HepG2 (cell line): Measurements from ENCODE around the gene BAMBI. TPM values are rescaled to one million over a fixed set of nuclear protein-coding genes. Genes with fewer than 3 reads are reported as not detected.

Experiments
- CBFB ChIP-seq: sonication (generic); formaldehyde crosslinking; IDR thresholded peaks from 2 replicates; pipeline ENCODE4 v1.4.0; 2020; ENCODE audit warnings: missing genetic modification reagents
- CREBL2 ChIP-seq: sonication (generic); formaldehyde crosslinking; IDR thresholded peaks from 2 replicates; pipeline ENCODE4 v1.8.1; 2023; ENCODE audit warnings: missing genetic modification reagents, mild to moderate bottlenecking, borderline replicate concordance
- EED ChIP-seq: sonication (generic); formaldehyde crosslinking; IDR thresholded peaks from 2 replicates; pipeline ENCODE4 v1.5.0; 2020; ENCODE audit warnings: mild to moderate bottlenecking, missing genetic modification reagents
- ELF3 ChIP-seq: IDR thresholded peaks from 2 replicates; pipeline ENCODE4 v1.6.1; 2016; ENCODE audit warnings: missing genetic modification reagents, missing compliant biosample characterization
- KMT2A ChIP-seq: sonication (generic); formaldehyde crosslinking; IDR thresholded peaks from 2 replicates; pipeline ENCODE4 v1.4.0; 2020; ENCODE audit warnings: missing genetic modification reagents
- MEIS2 ChIP-seq: sonication (generic); formaldehyde crosslinking; IDR thresholded peaks from 2 replicates; pipeline ENCODE4 v1.9.0; 2021; ENCODE audit warnings: mild to moderate bottlenecking, missing genetic modification reagents
- NR2C2 ChIP-seq: sonication (generic); formaldehyde crosslinking; IDR thresholded peaks from 2 replicates; pipeline ENCODE4 v1.4.0; 2020; ENCODE audit warnings: missing genetic modification reagents, mild to moderate bottlenecking, moderate library complexity, borderline replicate concordance
- SALL2 ChIP-seq: sonication (generic); formaldehyde crosslinking; IDR thresholded peaks from 2 replicates; pipeline ENCODE4 v1.8.1; 2023; ENCODE audit warnings: mild to moderate bottlenecking, missing genetic modification reagents, inconsistent platforms
- SKI ChIP-seq: fragments of 450-650 bp; IDR thresholded peaks from one replicate; pipeline ENCODE4 v1.6.1; 2018; ENCODE audit warnings: mild to moderate bottlenecking; ENCODE audit not compliant: partially characterized antibody
- SP1 ChIP-seq, 2 experiments: fragments of 450-650 bp in 1 of 2; sonication (generic) in 1 of 2; formaldehyde crosslinking in 1 of 2; IDR thresholded peaks; 2 replicates each; pipeline versions ENCODE4 v1.4.0 to v1.6.1; 2016 to 2020; ENCODE audit warnings: missing genetic modification reagents in 1 of 2
- TAF1 ChIP-seq: sonication (generic); formaldehyde crosslinking; IDR thresholded peaks from 2 replicates; pipeline ENCODE4 v1.4.0; 2020; ENCODE audit warnings: missing genetic modification reagents
- THAP9 ChIP-seq: sonication (generic); formaldehyde crosslinking; IDR thresholded peaks from 2 replicates; pipeline ENCODE4; 2020; ENCODE audit warnings: missing genetic modification reagents, mild to moderate bottlenecking, borderline replicate concordance
- UBTF ChIP-seq: sonication (generic); formaldehyde crosslinking; IDR thresholded peaks from 2 replicates; pipeline ENCODE4 v1.4.0; 2020; ENCODE audit warnings: mild to moderate bottlenecking, missing genetic modification reagents
- ZBTB3 ChIP-seq: sonication (generic); formaldehyde crosslinking; IDR thresholded peaks from 2 replicates; pipeline ENCODE4 v1.4.0; 2020; ENCODE audit warnings: low read depth, mild to moderate bottlenecking, moderate library complexity, missing genetic modification reagents, borderline replicate concordance
- ZMYM4 ChIP-seq: sonication (generic); formaldehyde crosslinking; IDR thresholded peaks from 2 replicates; pipeline ENCODE4 v1.8.1; 2023; ENCODE audit warnings: mild to moderate bottlenecking, missing genetic modification reagents
- ZNF160 ChIP-seq: sonication (generic); formaldehyde crosslinking; IDR thresholded peaks from 2 replicates; pipeline ENCODE4 v1.8.0; 2022; ENCODE audit warnings: mild to moderate bottlenecking, inconsistent platforms, missing genetic modification reagents
- ZNF224 ChIP-seq: sonication (generic); formaldehyde crosslinking; IDR thresholded peaks from 2 replicates; pipeline ENCODE4 v1.5.0; 2020; ENCODE audit warnings: mild to moderate bottlenecking, missing genetic modification reagents
- ZNF3 ChIP-seq: IDR thresholded peaks from 2 replicates; pipeline ENCODE4 v1.7.0; 2017; ENCODE audit warnings: inconsistent platforms
- ZNF441 ChIP-seq: sonication (generic); formaldehyde crosslinking; IDR thresholded peaks from 2 replicates; pipeline ENCODE4 v1.7.0; 2021; ENCODE audit warnings: missing genetic modification reagents, borderline replicate concordance
- ZNF652 ChIP-seq: IDR thresholded peaks from 2 replicates; pipeline ENCODE4 v1.6.1; 2016; ENCODE audit warnings: low read depth, borderline replicate concordance
- ZNF747 ChIP-seq: sonication (generic); formaldehyde crosslinking; IDR thresholded peaks from 2 replicates; pipeline ENCODE4 v1.8.1; 2023; ENCODE audit warnings: missing genetic modification reagents, mild to moderate bottlenecking, borderline replicate concordance
- ZNF790 ChIP-seq: sonication (generic); formaldehyde crosslinking; IDR thresholded peaks from 2 replicates; pipeline ENCODE4 v1.8.0; 2022; ENCODE audit warnings: missing genetic modification reagents, mild to moderate bottlenecking, borderline replicate concordance
- polyA plus RNA-seq, 8 experiments: library from polyadenylated mRNA; depleted of rRNA in 3 of 8; stranded (reverse) in 7 of 8; unstranded in 1 of 8; fragments of >200 nt; fragmentation: Illumina TruSeq in 4 of 8; extraction: Trizol in 4 of 8; gene quantifications; 2 replicates each; pipeline versions ENCODE4 v1.2.1 to v1.2.3, GENCODE V29; 2011 to 2016; ENCODE audit warnings: low read depth in 4 of 8, missing spikeins in 1 of 8, mixed read lengths in 1 of 8; ENCODE audit not compliant: insufficient read depth in 1 of 8
- total RNA-seq, 5 experiments: library from RNA; depleted of rRNA; stranded (reverse); fragments of >200 nt; fragmentation: Illumina TruSeq; extraction: Trizol; gene quantifications; 2 replicates each; pipeline ENCODE4 v1.2.3, GENCODE V29; 2016; ENCODE audit warnings: low read depth in 1 of 5

The BAMBI gene
- total and polyA plus RNA-seq, 2 of the 13 experiments (the other 11 are each of a cell fraction or from before 2014, with no cell fraction given): 12.0 to 23.6 TPM

- TF ChIP-seq SKI: peak; percentile 99
- TF ChIP-seq SP1 (IDR thresholded peaks at IDR 0.05): no peak
- TF ChIP-seq SP1 (CRISPR knock-in tag; IDR thresholded peaks at IDR 0.05): peak; percentile 75
- no peak for TF ChIP-seq NR2C2 (CRISPR knock-in tag)
- TF ChIP-seq ZNF160 (CRISPR knock-in tag): peak; percentile 66
- peak; percentile 57; the same call in 1 of the 2 replicates for TF ChIP-seq SALL2
- TF ChIP-seq TAF1 (CRISPR knock-in tag): peak; percentile 96
- no peak; the same call in 1 of the 2 replicates for TF ChIP-seq ZNF790 (CRISPR knock-in tag)
- TF ChIP-seq ZNF3 (CRISPR knock-in tag): no peak
- TF ChIP-seq ZNF747: peak; percentile 33; the same call in 1 of the 2 replicates
- TF ChIP-seq ELF3 (CRISPR knock-in tag): peak; percentile 26; the same call in 1 of the 2 replicates
- no peak for TF ChIP-seq ZNF224 (CRISPR knock-in tag)
- peak; percentile 73 for TF ChIP-seq MEIS2 (CRISPR knock-in tag)
- TF ChIP-seq UBTF (CRISPR knock-in tag): peak; percentile 85; the same call in 1 of the 2 replicates
- no peak for TF ChIP-seq ZNF652 (CRISPR knock-in tag)
- TF ChIP-seq CBFB (CRISPR knock-in tag): peak; percentile 55; the same call in 1 of the 2 replicates
- TF ChIP-seq ZBTB3 (CRISPR knock-in tag): peak; percentile 58; the same call in 1 of the 2 replicates
- TF ChIP-seq THAP9 (CRISPR knock-in tag): peak; percentile 30; the same call in 1 of the 2 replicates
- TF ChIP-seq ZNF441 (CRISPR knock-in tag): peak; percentile 71
- no peak for TF ChIP-seq CREBL2 (CRISPR knock-in tag)
- 0 out of 2 replicates have a peak, but pooled peaks have one; percentile 74 for TF ChIP-seq EED
- TF ChIP-seq KMT2A: peak; percentile 71; the same call in 1 of the 2 replicates
- peak; percentile 76 for TF ChIP-seq ZMYM4 (CRISPR knock-in tag)
Observed at GRCh38 chr10:28676968-28677887, at the start of gene BAMBI (continued).
